Smooth muscle cell (in vitro differentiated cells): Measurements from ENCODE around the gene SMYD3. TPM values are rescaled to one million over a fixed set of nuclear protein-coding genes. Genes with fewer than 3 reads are reported as not detected.

Source experiments
- DNase-seq: peaks from one replicate; lab custom pipeline; 2025; ENCODE audit not compliant: unreplicated experiment; lab: John Stamatoyannopoulos, UW
- H2AFZ ChIP-seq: fragments of 200-600 bp; sonication (generic); 2 replicates; pipeline ENCODE4 v1.6.0; 2016; ENCODE audit warnings: antibody characterized with exemption, low read depth, mild to moderate bottlenecking
- H3F3A ChIP-seq: fragments of 200-600 bp; sonication (generic); 2 replicates; pipeline ENCODE4 v1.6.0; 2017; ENCODE audit warnings: antibody characterized with exemption, low read depth
- H3K27ac ChIP-seq: fragments of 200-600 bp; sonication (generic); 2 replicates; pipeline ENCODE4 v1.5.1; 2016; ENCODE audit warnings: low read depth, mild to moderate bottlenecking
- H3K27me3 ChIP-seq: fragments of 200-600 bp; sonication (generic); 2 replicates; pipeline ENCODE4 v1.6.1; 2016; ENCODE audit warnings: low read depth, mild to moderate bottlenecking
- H3K36me3 ChIP-seq: fragments of 200-600 bp; sonication (generic); 2 replicates; pipeline ENCODE4 v1.5.1; 2016; ENCODE audit warnings: low read depth
- H3K4me1 ChIP-seq: fragments of 200-600 bp; sonication (generic); 2 replicates; pipeline ENCODE4 v1.5.1; 2016; ENCODE audit warnings: low read depth
- H3K4me2 ChIP-seq: fragments of 200-600 bp; sonication (generic); 2 replicates; pipeline ENCODE4 v1.6.0; 2016; ENCODE audit warnings: mild to moderate bottlenecking
- H3K4me3 ChIP-seq: fragments of 200-600 bp; sonication (generic); 2 replicates; pipeline ENCODE4 v1.5.1; 2016; ENCODE audit warnings: mild to moderate bottlenecking
- H3K79me2 ChIP-seq: fragments of 200-600 bp; sonication (generic); 2 replicates; pipeline ENCODE4 v1.6.0; 2016; ENCODE audit warnings: low read depth, mild to moderate bottlenecking
- H3K9ac ChIP-seq: fragments of 200-600 bp; sonication (generic); 2 replicates; pipeline ENCODE4 v1.6.0; 2016; ENCODE audit warnings: low read depth
- H3K9me3 ChIP-seq: fragments of 200-600 bp; sonication (generic); replicated peaks from 2 replicates; pipeline ENCODE4 v1.5.1; 2016; ENCODE audit warnings: low read depth
- H4K20me1 ChIP-seq: fragments of 200-600 bp; sonication (generic); 2 replicates; pipeline ENCODE4 v1.6.0; 2016; ENCODE audit warnings: low read depth
- WGBS: methylation state at CpG from one replicate; pipeline ENCODE4 v1.1.7; 2016; ENCODE audit warnings: low lambda C conversion rate; 5-methylcytosine and 5-hydroxymethylcytosine counted together
- polyA plus RNA-seq: library from polyadenylated mRNA; unstranded; fragments of >200 nt; fragmentation: Nextera tagmentation; extraction: Ambion mirVana; gene quantifications from 2 replicates; pipeline ENCODE4 v1.2.1, GENCODE V29; 2016
- total RNA-seq: library from RNA; depleted of rRNA; stranded (reverse); fragments of >200 nt; gene quantifications from 2 replicates; pipeline ENCODE4 v1.2.3, GENCODE V29; 2014
- TF ChIP-seq, protein P1 (sequence below): fragments of 200-600 bp; sonication (generic); IDR thresholded peaks from 2 replicates; pipeline ENCODE4 v1.5.1; 2017; ENCODE audit warnings: borderline replicate concordance, mild to moderate bottlenecking, antibody characterized with exemption; ENCODE audit not compliant: insufficient read depth, poor library complexity, severe bottlenecking

SMYD3 gene
- total and polyA plus RNA-seq, 2 experiments from 2014 or later: 162 to 301 TPM

DNA sequence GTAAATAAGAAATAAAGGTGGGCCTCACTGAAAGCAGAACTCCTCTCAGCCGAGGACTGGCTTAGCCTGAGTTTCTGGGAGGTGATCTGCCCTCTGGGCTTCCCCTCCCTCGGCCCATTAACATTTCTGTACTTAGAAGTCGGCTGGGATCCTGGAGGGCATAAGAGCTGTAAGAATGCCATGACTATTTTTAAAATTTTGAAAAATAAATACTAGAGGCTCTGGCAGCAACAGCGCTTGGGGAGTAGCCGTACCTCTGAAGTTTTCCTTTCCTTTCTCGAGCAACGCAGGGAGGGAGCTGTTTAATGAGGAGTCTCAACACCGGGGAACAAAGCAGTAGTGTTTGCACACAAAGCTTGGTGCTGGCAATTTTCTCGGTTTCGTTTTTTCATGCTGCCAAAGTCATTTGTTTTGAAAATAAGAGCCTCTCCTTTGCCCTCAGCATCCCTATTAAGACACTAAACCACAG, 498.7 kb downstream of the SMYD3 start:
- Histone ChIP-seq H3K27me3 (no peaks in the 10 kb centered on the region), H3K4me2 (no peak overlapping the region), H3K9ac (no peak overlapping the region), H3K4me1 (no peaks in the 10 kb centered on the region), H2AFZ (no peak overlapping the region), H3F3A (peaks cover 8% of the 10 kb centered on the region), H3K36me3 (no peaks in the 10 kb centered on the region), H3K27ac (no peak overlapping the region), H4K20me1 (no peaks in the 10 kb centered on the region), H3K79me2 (no peaks in the 10 kb centered on the region), H3K4me3 (no peak overlapping the region), H3K9me3 (no peaks in the 10 kb centered on the region)
- TF ChIP-seq, protein P1, sequence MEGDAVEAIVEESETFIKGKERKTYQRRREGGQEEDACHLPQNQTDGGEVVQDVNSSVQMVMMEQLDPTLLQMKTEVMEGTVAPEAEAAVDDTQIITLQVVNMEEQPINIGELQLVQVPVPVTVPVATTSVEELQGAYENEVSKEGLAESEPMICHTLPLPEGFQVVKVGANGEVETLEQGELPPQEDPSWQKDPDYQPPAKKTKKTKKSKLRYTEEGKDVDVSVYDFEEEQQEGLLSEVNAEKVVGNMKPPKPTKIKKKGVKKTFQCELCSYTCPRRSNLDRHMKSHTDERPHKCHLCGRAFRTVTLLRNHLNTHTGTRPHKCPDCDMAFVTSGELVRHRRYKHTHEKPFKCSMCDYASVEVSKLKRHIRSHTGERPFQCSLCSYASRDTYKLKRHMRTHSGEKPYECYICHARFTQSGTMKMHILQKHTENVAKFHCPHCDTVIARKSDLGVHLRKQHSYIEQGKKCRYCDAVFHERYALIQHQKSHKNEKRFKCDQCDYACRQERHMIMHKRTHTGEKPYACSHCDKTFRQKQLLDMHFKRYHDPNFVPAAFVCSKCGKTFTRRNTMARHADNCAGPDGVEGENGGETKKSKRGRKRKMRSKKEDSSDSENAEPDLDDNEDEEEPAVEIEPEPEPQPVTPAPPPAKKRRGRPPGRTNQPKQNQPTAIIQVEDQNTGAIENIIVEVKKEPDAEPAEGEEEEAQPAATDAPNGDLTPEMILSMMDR: no peak
- WGBS: 66% methylated on average over 10 of the region's 10 CpGs
- no peak for DNase-seq

DNA sequence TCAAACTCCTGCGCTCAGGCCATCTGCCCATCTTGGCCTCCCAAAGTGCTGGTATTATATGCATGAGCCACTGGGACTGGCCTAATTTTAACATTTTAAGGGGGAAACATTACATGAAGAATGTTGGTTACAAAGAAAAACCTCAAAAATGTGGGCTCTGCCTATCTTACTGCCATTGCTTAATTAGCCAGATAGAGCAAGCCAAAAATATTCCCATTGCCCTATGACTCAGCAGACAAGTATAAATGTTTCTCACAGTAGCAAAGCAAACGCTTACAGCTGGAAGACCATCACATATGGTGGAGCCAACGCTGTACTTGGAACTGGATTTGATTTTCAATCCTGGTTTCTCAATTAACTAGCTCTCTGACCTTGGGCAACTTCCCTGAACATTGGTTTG, 502.0 kb downstream of the SMYD3 start:
- H2AFZ ChIP-seq: no peak overlapping the region
- no peak overlapping the region for H3K4me3 ChIP-seq
- no peaks in the 10 kb centered on the region for H3K27me3 ChIP-seq
- H3K4me1 ChIP-seq: no peaks in the 10 kb centered on the region
- WGBS: 18% methylated on average over 3 of the region's 3 CpGs
- DNase-seq: no peak
- H3K9me3 ChIP-seq: no peaks in the 10 kb centered on the region
- TF ChIP-seq, protein P1: no peak
- no peaks in the 10 kb centered on the region for H3K36me3 ChIP-seq
- H3F3A ChIP-seq: peaks cover 25% of the 10 kb centered on the region
- peaks cover 3% of the 10 kb centered on the region for H3K79me2 ChIP-seq
- peak overlapping the region; percentile 65 for H3K4me2 ChIP-seq
- peak overlapping the region; percentile 78 for H3K27ac ChIP-seq
- no peaks in the 10 kb centered on the region for H4K20me1 ChIP-seq
- H3K9ac ChIP-seq: no peak overlapping the region

DNA sequence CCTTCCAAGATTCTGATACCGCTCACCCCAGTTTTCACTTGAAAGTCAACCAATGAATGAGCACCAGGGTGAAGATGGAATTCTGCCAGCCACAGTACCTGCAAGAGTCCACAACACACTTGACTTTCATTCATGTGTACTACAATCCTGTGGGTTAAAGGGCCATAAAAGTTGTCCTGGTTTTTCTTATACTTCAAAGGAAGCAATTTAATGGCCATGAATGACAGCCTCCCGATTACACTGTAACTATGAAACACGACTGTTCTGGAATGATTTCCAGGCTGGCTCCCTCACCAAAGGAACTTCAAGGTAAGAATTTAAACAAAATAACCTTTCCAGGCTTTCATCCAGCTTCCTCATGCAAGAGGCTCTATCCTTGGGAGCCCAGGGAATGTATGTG, 502.8 kb downstream of the SMYD3 start:
- Histone ChIP-seq H3K36me3 (no peaks in the 10 kb centered on the region), H3K9ac (no peak overlapping the region), H3K27me3 (no peaks in the 10 kb centered on the region), H3F3A (peaks cover 32% of the 10 kb centered on the region), H3K4me1 (no peaks in the 10 kb centered on the region), H3K4me3 (no peak overlapping the region), H3K27ac (peak overlapping the region; percentile 77), H3K79me2 (peaks cover 10% of the 10 kb centered on the region), H2AFZ (no peak overlapping the region), H3K4me2 (peak overlapping the region; percentile 64), H3K9me3 (no peaks in the 10 kb centered on the region), H4K20me1 (no peaks in the 10 kb centered on the region)
- WGBS: 39% methylated on average over 3 of the region's 3 CpGs
- TF ChIP-seq, protein P1: no peak
- no peak for DNase-seq

DNA sequence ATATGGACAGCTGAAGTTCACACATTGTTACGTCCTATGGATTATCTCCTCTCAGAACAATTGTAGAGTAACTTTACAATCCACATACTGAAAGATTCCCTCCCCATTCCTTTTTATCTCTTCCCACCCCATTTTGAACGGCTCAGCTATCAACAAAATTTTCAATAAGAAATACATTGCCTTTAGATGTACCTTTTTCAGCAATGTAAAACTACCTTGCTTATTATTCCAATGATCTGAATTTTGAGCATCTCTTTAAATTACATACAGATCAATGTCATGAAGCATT, 503.7 kb downstream of the SMYD3 start:
- H3K27ac ChIP-seq: peak overlapping the region; percentile 77
- no peaks in the 10 kb centered on the region for H3K27me3 ChIP-seq
- H3K4me1 ChIP-seq: peaks cover 5% of the 10 kb centered on the region
- peaks cover 34% of the 10 kb centered on the region for H3F3A ChIP-seq
- no peaks in the 10 kb centered on the region for H3K36me3 ChIP-seq
- TF ChIP-seq, protein P1: no peak
- no peak overlapping the region for H3K4me2 ChIP-seq
- H3K9me3 ChIP-seq: no peaks in the 10 kb centered on the region
- DNase-seq: no peak
- H3K4me3 ChIP-seq: no peak overlapping the region
- H4K20me1 ChIP-seq: no peaks in the 10 kb centered on the region
- H3K79me2 ChIP-seq: peaks cover 12% of the 10 kb centered on the region
- WGBS: 51% methylated on average over 2 of the region's 2 CpGs
- no peak overlapping the region for H3K9ac ChIP-seq
- H2AFZ ChIP-seq: no peak overlapping the region
